Activated effector memory CD4-positive, alpha-beta T cell treated with anti-CD3 and anti-CD28 coated beads, Interleukin-2, amount 50 U/mL, for 16 hours (primary cell): ENCODE results near the gene WWP2.

Experiments
- DNase-seq: peaks from one replicate; pipeline ENCODE4 v3.0.0-alpha.2; 2020

WWP2 gene

GRCh38 chr16:69860233-69861231, 98.4 kb downstream of the WWP2 start:
- DNase-seq = no peak

GRCh38 chr16:69861292-69862030, 99.3 kb downstream of the WWP2 start:
- DNase-seq = no peak

DNA sequence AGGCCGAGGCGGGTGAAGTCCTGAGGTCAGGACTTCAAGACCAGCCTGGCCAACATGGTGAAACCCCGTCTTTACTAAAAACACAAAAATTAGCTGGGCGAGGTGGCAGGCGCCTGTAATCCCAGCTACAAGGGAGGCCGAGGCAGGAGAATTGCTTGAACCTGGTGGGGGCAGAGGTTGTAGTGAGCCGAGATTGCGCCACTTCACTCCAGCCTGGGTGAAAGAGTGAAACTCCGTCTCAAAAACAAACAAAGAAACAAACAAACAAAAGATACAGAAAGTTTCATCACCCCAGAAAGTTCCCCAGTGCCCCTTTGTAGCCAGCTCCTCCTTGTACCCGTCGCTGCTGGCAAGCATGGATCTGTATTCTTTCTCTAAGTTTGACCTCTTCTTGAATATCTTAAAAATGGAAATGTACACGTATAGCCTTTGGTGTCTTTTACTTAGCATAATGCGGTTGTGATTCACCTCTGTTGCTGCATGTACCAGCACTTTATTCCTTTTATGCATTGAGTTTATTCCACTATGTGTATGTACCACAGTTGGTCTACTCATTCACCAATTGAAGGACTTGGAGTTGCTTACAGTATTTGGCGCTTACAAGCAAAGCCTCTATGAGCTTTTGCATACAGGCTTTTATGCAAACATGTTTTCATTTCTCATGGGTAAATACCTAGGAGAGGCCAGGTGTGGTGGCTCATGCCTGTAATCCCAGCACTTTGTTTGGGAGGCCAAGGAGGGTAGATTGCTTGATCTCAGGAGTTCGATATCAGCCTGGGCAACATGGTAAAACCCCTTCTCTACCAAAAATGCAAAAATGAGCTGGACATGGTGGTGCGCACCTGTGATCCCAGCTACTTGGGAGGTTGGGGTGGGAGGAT, 101.5 kb downstream of the WWP2 start:
- no peak for DNase-seq

GRCh38 chr16:69865701-69866100, 103.6 kb downstream of the WWP2 start:
- DNase-seq = no peak

DNA sequence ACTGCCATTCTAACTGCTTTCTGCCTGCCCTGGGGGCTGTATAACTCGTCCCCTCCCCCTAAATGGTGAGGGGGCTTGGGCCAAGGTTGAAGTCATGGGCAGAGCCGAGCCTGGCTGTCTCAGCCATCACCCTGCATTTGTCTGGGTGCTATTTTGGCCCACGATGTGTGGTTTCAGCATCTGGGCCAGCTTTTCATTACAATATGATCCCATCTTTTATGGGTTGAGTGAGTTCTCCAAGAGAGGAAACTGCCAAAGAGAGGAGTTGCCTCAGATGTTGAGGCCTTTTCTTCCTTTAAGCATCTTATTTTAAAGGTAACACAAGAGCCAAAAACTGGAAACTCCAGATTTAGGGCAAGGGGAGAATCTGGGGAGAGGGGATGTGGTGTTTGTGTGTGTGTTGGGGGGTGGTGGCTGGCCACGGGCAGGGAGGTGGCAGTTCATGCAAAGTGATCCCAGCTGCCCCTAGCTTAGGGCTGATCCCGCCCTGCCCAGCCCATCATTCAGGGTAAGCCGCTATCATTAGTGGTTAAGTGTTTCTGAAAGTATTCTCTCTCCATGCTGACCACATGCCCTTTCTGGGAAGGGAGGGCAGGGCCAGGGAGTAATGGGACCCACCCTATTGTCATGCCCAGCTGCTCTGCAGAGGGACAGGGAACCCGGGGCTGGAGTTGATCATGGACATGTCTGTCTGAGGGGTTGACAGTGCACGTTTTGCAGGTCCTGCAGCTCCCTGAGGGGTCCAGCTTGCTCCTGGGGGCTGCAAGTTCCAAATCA, 105.8 kb downstream of the WWP2 start:
- no peak for DNase-seq

GRCh38 chr16:69870761-69871160, 108.6 kb downstream of the WWP2 start:
- no peak for DNase-seq

- DNase-seq = no peak
Measured at GRCh38 chr16:69871708-69872107, 109.6 kb downstream of the WWP2 start.

- DNase-seq = no peak
Measured at GRCh38 chr16:69872888-69873287, 110.8 kb downstream of the WWP2 start.

GRCh38 chr16:69873783-69874182, 111.7 kb downstream of the WWP2 start:
- DNase-seq = no peak

GRCh38 chr16:69874271-69874670, 112.1 kb downstream of the WWP2 start:
- no peak for DNase-seq

DNA sequence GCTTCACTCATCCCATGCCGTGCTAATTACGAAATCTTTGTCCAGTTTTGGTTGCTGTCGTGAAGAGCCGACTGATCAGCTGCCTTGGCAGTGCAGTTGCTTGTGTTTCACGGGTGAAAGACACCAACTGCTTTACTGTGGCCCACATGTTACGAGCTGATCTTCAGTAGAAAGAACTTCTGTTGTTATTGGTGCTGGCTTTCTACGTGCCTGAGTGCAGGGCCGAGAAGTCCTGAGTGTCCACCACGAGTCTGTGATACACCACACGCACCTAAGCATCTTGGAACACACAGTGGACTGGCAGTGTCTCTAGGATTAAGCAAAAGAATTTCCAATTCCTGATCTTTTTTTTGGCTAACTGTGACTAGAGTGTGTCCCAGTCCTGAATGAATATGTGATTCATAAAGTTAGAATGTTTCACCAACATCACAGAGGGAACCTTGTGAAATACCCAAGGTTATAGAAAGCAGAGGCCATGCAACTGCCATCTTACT, 118.6 kb downstream of the WWP2 start:
- DNase-seq = no peak

DNA sequence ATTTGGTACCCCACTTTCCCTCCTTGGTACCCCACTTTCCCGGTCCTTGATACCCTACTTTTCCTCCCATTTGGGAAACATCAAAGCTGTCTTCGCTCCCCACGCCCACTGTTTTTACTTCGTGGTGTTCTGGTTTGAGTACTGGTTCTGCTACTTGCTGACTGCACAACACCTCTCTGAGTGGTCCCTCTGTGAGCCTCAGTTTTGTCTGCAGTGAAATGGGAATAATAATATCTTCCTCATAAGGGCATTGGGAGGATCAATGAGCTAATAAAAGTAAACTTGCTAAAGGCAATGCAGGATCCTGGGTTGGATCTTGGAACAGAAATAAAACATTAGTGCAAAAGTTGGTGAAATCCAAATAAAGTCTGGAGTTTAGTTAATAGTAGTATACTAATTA, 119.0 kb downstream of the WWP2 start:
- DNase-seq = no peak

DNA sequence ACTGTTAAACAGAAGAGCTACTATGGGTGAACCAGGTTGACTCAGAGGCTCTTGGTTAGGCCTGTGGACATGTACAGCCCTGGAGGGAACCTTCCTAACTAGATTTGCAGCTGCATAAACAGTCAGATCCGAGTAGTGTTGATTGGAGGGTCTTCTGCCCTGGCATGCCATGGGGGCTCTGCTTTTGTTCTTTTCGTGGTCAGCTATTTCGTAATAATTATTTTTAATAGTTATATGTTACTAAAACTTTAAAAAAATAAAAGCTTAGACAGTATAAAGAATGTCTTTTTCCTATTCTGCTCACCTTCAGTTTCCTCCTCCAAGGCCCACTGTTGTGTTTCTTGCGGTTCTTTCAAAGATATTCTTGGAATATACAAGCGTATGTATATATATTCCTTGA, 121.6 kb downstream of the WWP2 start:
- no peak for DNase-seq

DNA sequence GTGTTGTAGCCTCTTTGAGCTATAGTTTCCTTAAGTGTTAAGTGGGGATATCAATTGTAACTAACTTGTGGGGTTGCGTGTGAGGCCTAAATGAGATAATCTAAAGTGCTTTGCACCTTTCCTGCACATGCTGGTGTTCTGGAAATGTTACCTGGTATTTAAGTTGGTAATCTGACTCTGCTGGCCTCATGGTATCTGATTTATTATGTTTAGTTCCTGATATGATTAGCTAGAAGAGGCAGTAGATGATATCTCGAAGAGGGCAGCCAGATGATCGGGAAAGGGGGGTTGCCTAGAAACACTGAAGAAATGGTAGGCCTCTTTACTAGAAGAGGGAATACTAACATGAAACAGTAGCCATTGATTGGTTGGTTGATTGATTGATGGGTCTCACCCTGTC, 123.6 kb downstream of the WWP2 start:
- DNase-seq = no peak

DNA sequence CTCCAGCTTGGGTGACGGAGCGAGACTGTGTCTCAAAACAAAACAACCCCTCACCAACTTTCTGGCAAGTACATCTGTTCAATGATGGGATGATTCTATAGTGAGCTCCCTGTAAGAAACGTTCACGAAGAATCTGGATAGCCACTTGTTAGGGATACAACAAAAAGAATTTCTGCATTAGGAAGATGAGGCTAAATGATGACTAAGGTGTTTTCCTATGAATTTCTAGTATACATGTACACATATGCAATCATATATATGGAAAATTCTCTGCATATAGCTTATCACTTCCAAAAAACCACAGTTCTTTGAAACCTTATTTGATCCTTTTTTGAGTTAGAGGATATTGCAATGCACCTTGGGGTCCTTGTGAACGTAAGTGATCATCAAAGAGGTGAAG, 124.6 kb downstream of the WWP2 start:
- DNase-seq = no peak

DNA sequence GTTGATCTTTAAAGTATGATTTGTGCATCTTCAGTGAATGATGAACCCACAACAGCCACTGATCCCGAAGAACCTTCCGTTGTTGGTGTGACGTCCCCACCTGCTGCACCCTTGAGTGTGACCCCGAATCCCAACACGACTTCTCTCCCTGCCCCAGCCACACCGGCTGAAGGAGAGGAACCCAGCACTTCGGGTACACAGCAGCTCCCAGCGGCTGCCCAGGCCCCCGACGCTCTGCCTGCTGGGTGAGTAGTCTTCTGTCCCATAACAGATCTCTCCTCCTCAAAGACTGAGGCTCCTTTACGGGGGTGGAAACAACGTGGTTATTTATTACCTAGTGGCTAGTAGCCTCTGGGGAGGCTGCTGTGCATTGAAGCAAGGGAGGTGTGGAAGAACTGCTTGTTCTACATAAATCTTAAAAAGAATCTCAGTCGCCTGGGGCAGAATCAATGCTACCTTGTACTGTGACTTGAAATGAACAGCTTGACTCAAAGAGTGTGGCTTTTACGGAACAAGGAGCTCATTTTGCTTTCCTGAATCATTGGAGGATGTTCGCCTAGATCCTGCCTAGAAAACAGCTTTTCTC, 126.0 kb downstream of the WWP2 start:
- DNase-seq = no peak

DNA sequence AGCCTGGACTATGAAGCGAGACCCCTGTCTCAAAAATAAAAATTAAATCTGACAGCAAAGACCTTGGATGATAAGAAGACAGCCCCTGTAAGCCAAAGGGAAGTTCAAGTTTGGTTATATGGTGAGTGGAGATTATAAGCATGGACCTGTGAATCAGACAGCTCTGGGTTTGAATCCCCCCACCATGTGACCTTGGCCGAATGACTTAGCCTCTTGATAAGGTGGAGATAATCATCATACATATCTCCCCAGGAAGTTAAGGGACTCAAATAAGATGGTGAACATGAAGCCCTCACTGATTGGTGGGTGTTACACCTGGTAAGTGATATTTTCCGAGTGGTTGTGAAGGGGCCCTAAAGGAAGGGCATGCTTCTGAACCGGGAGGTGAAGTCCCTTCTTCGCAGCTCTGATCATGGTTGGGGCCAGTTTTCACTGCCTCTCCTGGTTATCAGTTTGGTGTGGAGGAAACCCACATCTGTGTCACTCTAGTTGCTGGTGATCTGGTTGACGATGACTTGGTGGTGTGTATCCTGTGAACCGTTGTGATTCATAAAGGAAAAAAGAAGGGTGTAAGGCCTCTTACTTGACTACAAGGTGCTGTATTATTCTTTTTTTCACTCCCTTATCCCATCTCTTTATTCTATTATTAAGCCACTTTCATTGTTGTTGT, 127.3 kb downstream of the WWP2 start:
- DNase-seq = no peak

- no peak for DNase-seq
Measured at GRCh38 chr16:69890114-69890891, 128.2 kb downstream of the WWP2 start.

- DNase-seq = no peak
Measured at GRCh38 chr16:69890892-69891282, 128.8 kb downstream of the WWP2 start.

DNA sequence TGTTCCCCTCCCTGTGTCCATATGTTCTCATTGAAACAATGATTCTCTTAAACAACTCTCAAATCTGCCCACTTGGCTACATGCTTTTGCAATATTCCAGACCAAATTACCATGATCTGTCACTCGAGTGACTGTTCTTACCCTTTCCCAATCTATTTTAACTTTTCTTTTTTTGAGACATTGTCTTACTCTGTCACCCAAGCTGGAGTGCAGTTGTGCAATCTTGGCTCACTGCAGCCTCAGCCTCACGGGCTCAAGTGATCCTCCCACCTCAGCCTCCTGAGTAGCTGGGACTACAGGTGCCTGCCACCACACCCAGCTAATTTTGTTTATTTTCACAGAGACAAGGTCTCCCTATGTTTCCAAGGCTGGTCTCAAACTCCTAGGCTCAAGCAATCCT, 130.2 kb downstream of the WWP2 start:
- no peak for DNase-seq
